A549 (cell line): Measurements from ENCODE around the gene GNG2.

Source experiments
- CEBPB ChIP-seq, 2 experiments: fragments of >200 bp in 1 of 2; sonication (Bioruptor Twin) in 1 of 2; formaldehyde crosslinking in 1 of 2; IDR thresholded peaks; 2 replicates each; pipeline ENCODE4 v1.6.1; 2012 to 2016
- EHF ChIP-seq: fragments of 250-450 bp; sonication (Bioruptor Pico); IDR thresholded peaks from 2 replicates; pipeline ENCODE4 v1.5.0; 2020; ENCODE audit warnings: mild to moderate bottlenecking
- EHMT2 ChIP-seq: fragments of 200-600 bp; sonication (generic); IDR thresholded peaks from 2 replicates; pipeline ENCODE4 v1.6.1; 2016; ENCODE audit warnings: antibody characterized with exemption, low read depth, mild to moderate bottlenecking, moderate library complexity
- NR3C1 ChIP-seq: fragments of >200 bp; sonication (Bioruptor Twin); formaldehyde crosslinking; IDR thresholded peaks from 3 replicates; pipeline ENCODE4 v1.6.1; 2017
- POLR2A ChIP-seq: IDR thresholded peaks from 2 replicates; pipeline ENCODE4 v1.6.1; 2012; ENCODE audit warnings: mild to moderate bottlenecking, low read length
- RCOR1 ChIP-seq: fragments of 150-350 bp; IDR thresholded peaks from 2 replicates; pipeline ENCODE4 v1.6.1; 2014; ENCODE audit warnings: antibody characterized with exemption, low read length, low read depth
- SREBF2 ChIP-seq: fragments of 450-650 bp; IDR thresholded peaks from 2 replicates; pipeline ENCODE4 v1.6.1; 2014; ENCODE audit warnings: mild to moderate bottlenecking, moderate library complexity
- ZNF302 ChIP-seq: fragments of 250-450 bp; sonication (Bioruptor Pico); IDR thresholded peaks from 2 replicates; pipeline ENCODE4 v1.9.0; 2021; ENCODE audit warnings: inconsistent platforms, mild to moderate bottlenecking, moderate library complexity
- TF ChIP-seq, protein P1 (sequence below): fragments of >200 bp; sonication (Bioruptor Twin); formaldehyde crosslinking; IDR thresholded peaks from 3 replicates; pipeline ENCODE4 v1.5.1; 2016
- TF ChIP-seq, protein P2 (sequence below): IDR thresholded peaks from 2 replicates; pipeline ENCODE4 v1.6.1; 2012
- TF ChIP-seq, protein P3 (sequence below): IDR thresholded peaks from 2 replicates; pipeline ENCODE4 v1.6.1; 2012
- TF ChIP-seq, protein P4 (sequence below): fragments of 200-600 bp; sonication (generic); IDR thresholded peaks from 2 replicates; pipeline ENCODE4 v1.6.1; 2016; ENCODE audit warnings: antibody characterized with exemption, mild to moderate bottlenecking, moderate library complexity
- TF ChIP-seq, protein P5 (sequence below): fragments of >200 bp; sonication (Bioruptor Twin); formaldehyde crosslinking; IDR thresholded peaks from 3 replicates; pipeline ENCODE4 v1.6.1; 2016
- TF ChIP-seq, protein P6 (sequence below): fragments of 250-450 bp; sonication (Bioruptor Pico); IDR thresholded peaks from 2 replicates; pipeline ENCODE4 v1.5.0; 2021; ENCODE audit warnings: mild to moderate bottlenecking, moderate library complexity, borderline replicate concordance

DNA sequence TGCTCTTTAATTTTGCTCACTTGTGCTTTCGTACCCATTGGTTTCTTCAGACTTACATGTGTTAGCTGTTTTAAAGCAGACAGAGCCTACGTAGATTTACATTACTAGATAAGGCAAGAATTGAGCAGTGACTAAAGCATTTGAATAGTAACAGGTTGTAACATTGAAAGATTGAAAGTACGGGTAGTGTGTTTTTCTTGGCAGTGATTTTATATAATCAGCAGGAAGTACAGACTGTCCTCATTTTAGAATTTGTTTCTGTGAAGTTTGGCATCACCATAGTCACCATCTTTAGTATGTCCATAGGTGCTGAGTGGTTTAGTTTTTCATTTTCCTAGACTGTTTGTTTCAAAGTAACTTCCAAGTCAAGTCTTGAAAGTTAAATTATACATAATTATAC lies 142.9 kb downstream of the GNG2 start:
- no peak for TF ChIP-seq RCOR1
- TF ChIP-seq, protein P1, sequence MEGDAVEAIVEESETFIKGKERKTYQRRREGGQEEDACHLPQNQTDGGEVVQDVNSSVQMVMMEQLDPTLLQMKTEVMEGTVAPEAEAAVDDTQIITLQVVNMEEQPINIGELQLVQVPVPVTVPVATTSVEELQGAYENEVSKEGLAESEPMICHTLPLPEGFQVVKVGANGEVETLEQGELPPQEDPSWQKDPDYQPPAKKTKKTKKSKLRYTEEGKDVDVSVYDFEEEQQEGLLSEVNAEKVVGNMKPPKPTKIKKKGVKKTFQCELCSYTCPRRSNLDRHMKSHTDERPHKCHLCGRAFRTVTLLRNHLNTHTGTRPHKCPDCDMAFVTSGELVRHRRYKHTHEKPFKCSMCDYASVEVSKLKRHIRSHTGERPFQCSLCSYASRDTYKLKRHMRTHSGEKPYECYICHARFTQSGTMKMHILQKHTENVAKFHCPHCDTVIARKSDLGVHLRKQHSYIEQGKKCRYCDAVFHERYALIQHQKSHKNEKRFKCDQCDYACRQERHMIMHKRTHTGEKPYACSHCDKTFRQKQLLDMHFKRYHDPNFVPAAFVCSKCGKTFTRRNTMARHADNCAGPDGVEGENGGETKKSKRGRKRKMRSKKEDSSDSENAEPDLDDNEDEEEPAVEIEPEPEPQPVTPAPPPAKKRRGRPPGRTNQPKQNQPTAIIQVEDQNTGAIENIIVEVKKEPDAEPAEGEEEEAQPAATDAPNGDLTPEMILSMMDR: no peak
- TF ChIP-seq, protein P2, sequence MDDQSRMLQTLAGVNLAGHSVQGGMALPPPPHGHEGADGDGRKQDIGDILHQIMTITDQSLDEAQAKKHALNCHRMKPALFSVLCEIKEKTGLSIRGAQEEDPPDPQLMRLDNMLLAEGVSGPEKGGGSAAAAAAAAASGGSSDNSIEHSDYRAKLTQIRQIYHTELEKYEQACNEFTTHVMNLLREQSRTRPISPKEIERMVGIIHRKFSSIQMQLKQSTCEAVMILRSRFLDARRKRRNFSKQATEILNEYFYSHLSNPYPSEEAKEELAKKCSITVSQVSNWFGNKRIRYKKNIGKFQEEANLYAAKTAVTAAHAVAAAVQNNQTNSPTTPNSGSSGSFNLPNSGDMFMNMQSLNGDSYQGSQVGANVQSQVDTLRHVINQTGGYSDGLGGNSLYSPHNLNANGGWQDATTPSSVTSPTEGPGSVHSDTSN: no peak
- no peak for TF ChIP-seq CEBPB (IDR thresholded peaks at IDR 0.05)
- TF ChIP-seq, protein P3, sequence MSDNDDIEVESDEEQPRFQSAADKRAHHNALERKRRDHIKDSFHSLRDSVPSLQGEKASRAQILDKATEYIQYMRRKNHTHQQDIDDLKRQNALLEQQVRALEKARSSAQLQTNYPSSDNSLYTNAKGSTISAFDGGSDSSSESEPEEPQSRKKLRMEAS: no peak
- TF ChIP-seq EHF (CRISPR knock-in tag): no peak
- TF ChIP-seq, protein P4, sequence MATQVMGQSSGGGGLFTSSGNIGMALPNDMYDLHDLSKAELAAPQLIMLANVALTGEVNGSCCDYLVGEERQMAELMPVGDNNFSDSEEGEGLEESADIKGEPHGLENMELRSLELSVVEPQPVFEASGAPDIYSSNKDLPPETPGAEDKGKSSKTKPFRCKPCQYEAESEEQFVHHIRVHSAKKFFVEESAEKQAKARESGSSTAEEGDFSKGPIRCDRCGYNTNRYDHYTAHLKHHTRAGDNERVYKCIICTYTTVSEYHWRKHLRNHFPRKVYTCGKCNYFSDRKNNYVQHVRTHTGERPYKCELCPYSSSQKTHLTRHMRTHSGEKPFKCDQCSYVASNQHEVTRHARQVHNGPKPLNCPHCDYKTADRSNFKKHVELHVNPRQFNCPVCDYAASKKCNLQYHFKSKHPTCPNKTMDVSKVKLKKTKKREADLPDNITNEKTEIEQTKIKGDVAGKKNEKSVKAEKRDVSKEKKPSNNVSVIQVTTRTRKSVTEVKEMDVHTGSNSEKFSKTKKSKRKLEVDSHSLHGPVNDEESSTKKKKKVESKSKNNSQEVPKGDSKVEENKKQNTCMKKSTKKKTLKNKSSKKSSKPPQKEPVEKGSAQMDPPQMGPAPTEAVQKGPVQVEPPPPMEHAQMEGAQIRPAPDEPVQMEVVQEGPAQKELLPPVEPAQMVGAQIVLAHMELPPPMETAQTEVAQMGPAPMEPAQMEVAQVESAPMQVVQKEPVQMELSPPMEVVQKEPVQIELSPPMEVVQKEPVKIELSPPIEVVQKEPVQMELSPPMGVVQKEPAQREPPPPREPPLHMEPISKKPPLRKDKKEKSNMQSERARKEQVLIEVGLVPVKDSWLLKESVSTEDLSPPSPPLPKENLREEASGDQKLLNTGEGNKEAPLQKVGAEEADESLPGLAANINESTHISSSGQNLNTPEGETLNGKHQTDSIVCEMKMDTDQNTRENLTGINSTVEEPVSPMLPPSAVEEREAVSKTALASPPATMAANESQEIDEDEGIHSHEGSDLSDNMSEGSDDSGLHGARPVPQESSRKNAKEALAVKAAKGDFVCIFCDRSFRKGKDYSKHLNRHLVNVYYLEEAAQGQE: no peak
- TF ChIP-seq, protein P5, sequence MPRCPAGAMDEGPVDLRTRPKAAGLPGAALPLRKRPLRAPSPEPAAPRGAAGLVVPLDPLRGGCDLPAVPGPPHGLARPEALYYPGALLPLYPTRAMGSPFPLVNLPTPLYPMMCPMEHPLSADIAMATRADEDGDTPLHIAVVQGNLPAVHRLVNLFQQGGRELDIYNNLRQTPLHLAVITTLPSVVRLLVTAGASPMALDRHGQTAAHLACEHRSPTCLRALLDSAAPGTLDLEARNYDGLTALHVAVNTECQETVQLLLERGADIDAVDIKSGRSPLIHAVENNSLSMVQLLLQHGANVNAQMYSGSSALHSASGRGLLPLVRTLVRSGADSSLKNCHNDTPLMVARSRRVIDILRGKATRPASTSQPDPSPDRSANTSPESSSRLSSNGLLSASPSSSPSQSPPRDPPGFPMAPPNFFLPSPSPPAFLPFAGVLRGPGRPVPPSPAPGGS: no peak
- no peak for TF ChIP-seq NR3C1
- no peak for TF ChIP-seq ZNF302 (CRISPR knock-in tag)
- TF ChIP-seq, protein P6, sequence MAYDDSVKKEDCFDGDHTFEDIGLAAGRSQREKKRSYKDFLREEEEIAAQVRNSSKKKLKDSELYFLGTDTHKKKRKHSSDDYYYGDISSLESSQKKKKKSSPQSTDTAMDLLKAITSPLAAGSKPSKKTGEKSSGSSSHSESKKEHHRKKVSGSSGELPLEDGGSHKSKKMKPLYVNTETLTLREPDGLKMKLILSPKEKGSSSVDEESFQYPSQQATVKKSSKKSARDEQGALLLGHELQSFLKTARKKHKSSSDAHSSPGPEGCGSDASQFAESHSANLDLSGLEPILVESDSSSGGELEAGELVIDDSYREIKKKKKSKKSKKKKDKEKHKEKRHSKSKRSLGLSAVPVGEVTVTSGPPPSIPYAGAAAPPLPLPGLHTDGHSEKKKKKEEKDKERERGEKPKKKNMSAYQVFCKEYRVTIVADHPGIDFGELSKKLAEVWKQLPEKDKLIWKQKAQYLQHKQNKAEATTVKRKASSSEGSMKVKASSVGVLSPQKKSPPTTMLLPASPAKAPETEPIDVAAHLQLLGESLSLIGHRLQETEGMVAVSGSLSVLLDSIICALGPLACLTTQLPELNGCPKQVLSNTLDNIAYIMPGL (CRISPR knock-in tag): no peak
- TF ChIP-seq SREBF2: no peak
- TF ChIP-seq EHMT2: no peak
- TF ChIP-seq POLR2A: no peak
